ENCODE results near the gene FREM3. TPM values are rescaled to one million over a fixed set of nuclear protein-coding genes. Genes with fewer than 3 reads are reported as not detected.

Gene FREM3
- total RNA-seq, 1 experiment from 2014 or later: not detected

- CTCF ChIA-PET: no interaction called here
- no peaks in the 10 kb centered on the region for H3K9me3 ChIP-seq (ENCODE audit: low read depth, low read length, poor library complexity, severe bottlenecking)
- H3K4me1 ChIP-seq (ENCODE audit: insufficient read depth, low read length, poor library complexity, severe bottlenecking): no peaks in the 10 kb centered on the region
- H3K27ac ChIP-seq (ENCODE audit: low read depth, low read length, poor library complexity, severe bottlenecking): no peak overlapping the region
- no peak for TF ChIP-seq CTCF (conservative IDR thresholded peaks at IDR 0.05; ENCODE audit: low read depth, low read length)
- TF ChIP-seq EZH2 (IDR thresholded peaks at IDR 0.05; ENCODE audit: borderline replicate concordance, low read depth, low read length, poor library complexity, severe bottlenecking): no peak
- DNase-seq (ENCODE audit: low spot score): no peak
- BruUV-seq (replicated peaks): no TSS peak
- no peaks in the 10 kb centered on the region for H3K36me3 ChIP-seq (ENCODE audit: insufficient read depth, low read length, poor library complexity, severe bottlenecking)
- H3K27me3 ChIP-seq (replicated peaks; ENCODE audit: insufficient read depth, low read depth, low read length, poor library complexity): no peaks in the 10 kb centered on the region
- no peak overlapping the region for H3K4me3 ChIP-seq (ENCODE audit: low read depth, low read length, poor library complexity, severe bottlenecking)
- intact Hi-C loops (cut with micrococcal nuclease; ENCODE audit: unreplicated experiment): no loop called here
- POLR2A ChIA-PET (ENCODE audit: low non-redundant PET): no interaction called here
Measured at GRCh38 chr4:143642611-143643010, 57.9 kb downstream of the FREM3 start.

- Histone ChIP-seq H3K27me3 (replicated peaks; ENCODE audit: insufficient read depth, low read depth, low read length, poor library complexity) (no peaks in the 10 kb centered on the region), H3K9me3 (ENCODE audit: low read depth, low read length, poor library complexity, severe bottlenecking) (no peaks in the 10 kb centered on the region), H3K4me3 (ENCODE audit: low read depth, low read length, poor library complexity, severe bottlenecking) (no peak overlapping the region), H3K27ac (ENCODE audit: low read depth, low read length, poor library complexity, severe bottlenecking) (no peak overlapping the region), H3K4me1 (ENCODE audit: insufficient read depth, low read length, poor library complexity, severe bottlenecking) (no peaks in the 10 kb centered on the region), H3K36me3 (ENCODE audit: insufficient read depth, low read length, poor library complexity, severe bottlenecking) (no peaks in the 10 kb centered on the region)
- intact Hi-C loops (cut with micrococcal nuclease; ENCODE audit: unreplicated experiment): no loop called here
- TF ChIP-seq CTCF (conservative IDR thresholded peaks at IDR 0.05; ENCODE audit: low read depth, low read length) (no peak), EZH2 (IDR thresholded peaks at IDR 0.05; ENCODE audit: borderline replicate concordance, low read depth, low read length, poor library complexity, severe bottlenecking) (no peak)
- POLR2A ChIA-PET (ENCODE audit: low non-redundant PET): no interaction called here
- CTCF ChIA-PET: no interaction called here
- no TSS peak for BruUV-seq (replicated peaks)
- no peak for DNase-seq (ENCODE audit: low spot score)
Measured at GRCh38 chr4:143641361-143641760, 59.1 kb downstream of the FREM3 start.

GRCh38 chr4:143634763-143635162 is 65.7 kb downstream of the FREM3 start:
- Histone ChIP-seq H3K27ac (ENCODE audit: low read depth, low read length, poor library complexity, severe bottlenecking) (no peak overlapping the region), H3K4me3 (ENCODE audit: low read depth, low read length, poor library complexity, severe bottlenecking) (no peak overlapping the region), H3K36me3 (ENCODE audit: insufficient read depth, low read length, poor library complexity, severe bottlenecking) (no peaks in the 10 kb centered on the region), H3K9me3 (ENCODE audit: low read depth, low read length, poor library complexity, severe bottlenecking) (no peaks in the 10 kb centered on the region), H3K27me3 (replicated peaks; ENCODE audit: insufficient read depth, low read depth, low read length, poor library complexity) (no peaks in the 10 kb centered on the region), H3K4me1 (ENCODE audit: insufficient read depth, low read length, poor library complexity, severe bottlenecking) (no peaks in the 10 kb centered on the region)
- no TSS peak for BruUV-seq (replicated peaks)
- intact Hi-C loops (cut with micrococcal nuclease; ENCODE audit: unreplicated experiment): no loop called here
- POLR2A ChIA-PET (ENCODE audit: low non-redundant PET): no interaction called here
- TF ChIP-seq CTCF (conservative IDR thresholded peaks at IDR 0.05; ENCODE audit: low read depth, low read length) (no peak), EZH2 (IDR thresholded peaks at IDR 0.05; ENCODE audit: borderline replicate concordance, low read depth, low read length, poor library complexity, severe bottlenecking) (no peak)
- CTCF ChIA-PET: no interaction called here
- no peak for DNase-seq (ENCODE audit: low spot score)
